HepG2 (cell line): Measurements from ENCODE around the gene DPYD. TPM values are rescaled to one million over a fixed set of nuclear protein-coding genes. Genes with fewer than 3 reads are reported as not detected.

Source experiments
- ATAC-seq: fragments of 200-7000 bp; cut with Tn5 transposase; 3 replicates; pipeline ENCODE4 v1.9.1; 2020; ENCODE audit warnings: mild to moderate bottlenecking, moderate library complexity
- BruUV-seq: library from RNA; stranded (reverse); fragments of 400-500 nt; replicated peaks from 2 replicates; lab custom pipeline; 2021; lab: Mats Ljungman, UMichigan
- CTCF ChIA-PET: fragments of 300-600 bp; formaldehyde crosslinking; extraction: SDS; loops from one replicate; lab custom pipeline; 2021; ENCODE audit warnings: low total read pairs, inconsistent platforms, low intra/inter-chr PET ratio; lab: Yijun Ruan, JAX
- POLR2A ChIA-PET: fragments of 350-600 bp; sonication (Branson Sonifier 250); formaldehyde crosslinking; loops from one replicate; lab custom pipeline; 2020; ENCODE audit warnings: antibody characterized with exemption, inconsistent platforms; lab: Yijun Ruan, JAX
- DNase-seq: peaks from one replicate; pipeline ENCODE4 v3.0.0-alpha.2; 2015; ENCODE audit warnings: low spot score
- FAIRE-seq: peaks from 3 replicates; lab custom pipeline; 2011; peaks lifted over from hg19 to GRCh38; lab: Jason Lieb, UNC
- H2AFZ ChIP-seq: one replicate; pipeline ENCODE4 v1.6.1; 2011; ENCODE audit warnings: low read length, inconsistent platforms
- H3K27ac ChIP-seq: fragments of 300-600 bp; 3 replicates; pipeline ENCODE4 v1.8.0; 2011; ENCODE audit warnings: mixed run types, mild to moderate bottlenecking, mixed read lengths, low read length, inconsistent platforms; ENCODE audit not compliant: insufficient read depth; ENCODE audit errors: extremely low read length
- H3K27me3 ChIP-seq, 2 experiments: fragments of 200-600 bp in 1 of 2; 2 replicates in 1 of 2; 3 replicates in 1 of 2; pipeline versions ENCODE4 v1.6.0 to v1.8.0; 2011; ENCODE audit warnings: low read length in 2 of 2, mild to moderate bottlenecking in 2 of 2, moderate library complexity in 2 of 2, inconsistent platforms in 1 of 2; ENCODE audit not compliant: insufficient read depth in 2 of 2, control insufficient read depth in 1 of 2
- H3K36me3 ChIP-seq, 2 experiments: fragments of 200-600 bp in 1 of 2; replicated peaks in 1 of 2; 2 replicates in 1 of 2; 3 replicates in 1 of 2; pipeline versions ENCODE4 v1.5.1 to v1.8.0; 2011; ENCODE audit warnings: low read length in 2 of 2, inconsistent platforms in 1 of 2; ENCODE audit not compliant: insufficient read depth in 2 of 2, control insufficient read depth in 1 of 2
- H3K4me1 ChIP-seq: 2 replicates; pipeline ENCODE4 v1.5.1; 2012; ENCODE audit warnings: low read length, inconsistent platforms; ENCODE audit not compliant: insufficient read depth
- H3K4me2 ChIP-seq: 2 replicates; pipeline ENCODE4 v1.6.0; 2011; ENCODE audit warnings: low read depth, low read length, inconsistent platforms
- H3K4me3 ChIP-seq, 3 experiments: fragments of 200-600 bp in 1 of 3; sonication (generic), shearing (Covaris generic) in 1 of 3; replicated peaks in 1 of 3; 2 replicates each; pipeline ENCODE4 v1.5.1; 2011 to 2016; ENCODE audit warnings: low read length in 3 of 3, inconsistent platforms in 2 of 3, low read depth in 2 of 3, mild to moderate bottlenecking in 2 of 3, control low read depth in 1 of 3, mixed read lengths in 1 of 3; ENCODE audit not compliant: insufficient read depth in 1 of 3
- H3K79me2 ChIP-seq: one replicate; pipeline ENCODE4 v1.6.1; 2011; ENCODE audit warnings: low read length, inconsistent platforms; ENCODE audit not compliant: insufficient read depth
- H3K9ac ChIP-seq: 2 replicates; pipeline ENCODE4 v1.6.0; 2011; ENCODE audit warnings: mild to moderate bottlenecking, low read depth, low read length, inconsistent platforms; ENCODE audit not compliant: insufficient read depth
- H3K9me3 ChIP-seq: 2 replicates; pipeline ENCODE4 v1.5.1; 2012; ENCODE audit warnings: mild to moderate bottlenecking, low read length
- H4K20me1 ChIP-seq: 2 replicates; pipeline ENCODE4 v1.6.0; 2011; ENCODE audit warnings: inconsistent platforms, mild to moderate bottlenecking, low read length, moderate library complexity; ENCODE audit not compliant: insufficient read depth
- ATAD3A ChIP-seq: sonication (generic); formaldehyde crosslinking; IDR thresholded peaks from 2 replicates; pipeline ENCODE4 v1.4.0; 2020; ENCODE audit warnings: missing genetic modification reagents
- ATF7 ChIP-seq, 2 experiments: fragments of 450-650 bp in 1 of 2; sonication (generic) in 1 of 2; formaldehyde crosslinking in 1 of 2; IDR thresholded peaks; 2 replicates each; pipeline versions ENCODE4 v1.4.0 to v1.6.1; 2016 to 2020; ENCODE audit warnings: antibody characterized with exemption in 1 of 2, mild to moderate bottlenecking in 1 of 2, missing genetic modification reagents in 1 of 2
- ETS1 ChIP-seq: sonication (generic); formaldehyde crosslinking; IDR thresholded peaks from 2 replicates; pipeline ENCODE4 v1.4.0; 2020; ENCODE audit warnings: missing genetic modification reagents
- HNRNPL ChIP-seq: fragments of 200-400 bp; formaldehyde crosslinking; IDR thresholded peaks from 2 replicates; pipeline ENCODE4 v1.6.1; 2017; ENCODE audit warnings: mild to moderate bottlenecking, low read depth, low read length
- MBD4 ChIP-seq: IDR thresholded peaks from 2 replicates; pipeline ENCODE4 v1.6.1; 2012; ENCODE audit warnings: low read length, inconsistent platforms, borderline replicate concordance
- ZNF121 ChIP-seq: sonication (generic); formaldehyde crosslinking; IDR thresholded peaks from 2 replicates; pipeline ENCODE4 v1.5.0; 2020; ENCODE audit warnings: mild to moderate bottlenecking, missing genetic modification reagents
- ZNF317 ChIP-seq: sonication (generic); formaldehyde crosslinking; IDR thresholded peaks from 2 replicates; pipeline ENCODE4 v1.5.0; 2020; ENCODE audit warnings: mild to moderate bottlenecking, missing genetic modification reagents
- ZNF788 ChIP-seq: sonication (generic); formaldehyde crosslinking; IDR thresholded peaks from 2 replicates; pipeline ENCODE4 v1.5.0; 2020; ENCODE audit warnings: mild to moderate bottlenecking, missing genetic modification reagents, borderline replicate concordance
- WGBS: methylation state at CpG from one replicate; pipeline ENCODE4 v1.1.6; 2017; ENCODE audit warnings: low lambda C conversion rate; 5-methylcytosine and 5-hydroxymethylcytosine counted together
- in situ Hi-C: cut with HindIII; loops from 2 replicates; pipeline ENCODE4 v1.10.0; 2017; ENCODE audit warnings: low pct_unique_long_range_greater_than_20kb; ENCODE audit not compliant: extremely low pct_ligation_motif_present
- intact Hi-C: fragments of 100-400 bp; cut with micrococcal nuclease; formaldehyde crosslinking; loops from one replicate; pipeline ENCODE4 v1.10.0; 2022; ENCODE audit not compliant: unreplicated experiment
- polyA plus RNA-seq, 8 experiments: library from polyadenylated mRNA; depleted of rRNA in 3 of 8; stranded (reverse) in 7 of 8; unstranded in 1 of 8; fragments of >200 nt; fragmentation: Illumina TruSeq in 4 of 8; extraction: Trizol in 4 of 8; gene quantifications; 2 replicates each; pipeline versions ENCODE4 v1.2.1 to v1.2.3, GENCODE V29; 2011 to 2016; ENCODE audit warnings: low read depth in 4 of 8, missing spikeins in 1 of 8, mixed read lengths in 1 of 8; ENCODE audit not compliant: insufficient read depth in 1 of 8
- total RNA-seq, 5 experiments: library from RNA; depleted of rRNA; stranded (reverse); fragments of >200 nt; fragmentation: Illumina TruSeq; extraction: Trizol; gene quantifications; 2 replicates each; pipeline ENCODE4 v1.2.3, GENCODE V29; 2016; ENCODE audit warnings: low read depth in 1 of 5

The DPYD gene
- total and polyA plus RNA-seq, 2 of the 13 experiments (the other 11 are each of a cell fraction or from before 2014, with no cell fraction given) = 1.3 to 3.4 TPM

GRCh38 chr1:97281962-97282361 lies 638.9 kb downstream of the DPYD start:
- FAIRE-seq (no peak), ATAC-seq (no peak), DNase-seq (no peak)
- Histone ChIP-seq H3K9me3 (peaks cover 36% of the 10 kb centered on the region), H4K20me1 (no peaks in the 10 kb centered on the region), H3K27ac (no peak overlapping the region), H3K79me2 (no peaks in the 10 kb centered on the region), H3K27me3 (no peaks in the 10 kb centered on the region; a peak in 1 of 5 replicates), H3K4me1 (no peaks in the 10 kb centered on the region), H3K4me3 (no peak overlapping the region), H3K4me2 (no peak overlapping the region), H3K36me3 (no peaks in the 10 kb centered on the region), H2AFZ (no peak overlapping the region), H3K9ac (no peak overlapping the region)
- intact Hi-C loops = no loop called here
- no TSS peak for BruUV-seq
- ChIA-PET CTCF (no interaction called here), POLR2A (no interaction called here)
- in situ Hi-C loops = no loop called here
- WGBS = 40% methylated on average over 1 of the region's 1 CpG
- TF ChIP-seq ATAD3A (CRISPR knock-in tag) = no peak
- peak; percentile 75 for TF ChIP-seq ATF7 (IDR thresholded peaks at IDR 0.05)
- TF ChIP-seq ATF7 (CRISPR knock-in tag; IDR thresholded peaks at IDR 0.05) = no peak
- no peak for TF ChIP-seq ZNF788 (CRISPR knock-in tag)
- TF ChIP-seq MBD4 = no peak
- TF ChIP-seq ZNF121 = no peak

GRCh38 chr1:97277891-97278654 lies 642.8 kb downstream of the DPYD start:
- no peak for FAIRE-seq
- POLR2A ChIA-PET = no interaction called here
- Histone ChIP-seq H2AFZ (no peak overlapping the region), H3K27me3 (no peaks in the 10 kb centered on the region; a peak in 1 of 5 replicates), H3K27ac (no peak overlapping the region), H3K79me2 (no peaks in the 10 kb centered on the region), H3K4me1 (no peaks in the 10 kb centered on the region), H4K20me1 (no peaks in the 10 kb centered on the region), H3K4me3 (no peak overlapping the region), H3K36me3 (no peaks in the 10 kb centered on the region), H3K4me2 (no peak overlapping the region), H3K9me3 (peaks cover 45% of the 10 kb centered on the region), H3K9ac (no peak overlapping the region)
- DNase-seq = no peak
- no TSS peak for BruUV-seq
- 91% methylated on average over 2 of the region's 2 CpGs for WGBS
- in situ Hi-C loops = no loop called here
- ATAC-seq = no peak
- intact Hi-C loops = no loop called here
- no peak for TF ChIP-seq ETS1 (CRISPR knock-in tag)
- TF ChIP-seq ZNF317 (CRISPR knock-in tag) = no peak
- no peak for TF ChIP-seq HNRNPL
- CTCF ChIA-PET = no interaction called here
